ENCODE measurements around the gene CLDN6. TPM values are rescaled to one million over a fixed set of nuclear protein-coding genes. Genes with fewer than 3 reads are reported as not detected.

The CLDN6 gene
- total and polyA plus RNA-seq, 9 of the 15 experiments (the other 6 are each of a cell fraction or from before 2014, with no cell fraction given), result 0.22 to 0.75 (median 0.38) TPM; not detected in 3

GRCh38 chr16:2966043-2966807 is 51.8 kb downstream of the CLDN6 start:
- Histone ChIP-seq H3K9me1 (ENCODE audit: control insufficient read depth, insufficient read depth, low read length) (peaks cover 3% of the 10 kb centered on the region), H3K4me1 (replicated peaks in 1 of 2; ENCODE audit: control insufficient read depth in 2 of 2, insufficient read depth in 2 of 2, low read length in 2 of 2) (peaks cover 17 to 97% of the 10 kb centered on the region in 2 experiments), H3K27me3 (ENCODE audit: control insufficient read depth in 2 of 2, insufficient read depth in 2 of 2, low read length in 2 of 2) (no peaks in the 10 kb centered on the region), H3K36me3 (ENCODE audit: control insufficient read depth, insufficient read depth, low read length) (peaks cover 8% of the 10 kb centered on the region; the same call in 1 of the 3 replicates), H3K27ac (ENCODE audit: extremely low read depth, low read depth, low read length) (no peak overlapping the region), H3K9me3 (replicated peaks; ENCODE audit: control insufficient read depth, insufficient read depth, low read depth, low read length) (no peaks in the 10 kb centered on the region), H2AFZ (ENCODE audit: low read depth, low read length) (no peak overlapping the region), H3K4me3 (no peak overlapping the region), H3K4me2 (ENCODE audit: insufficient read depth, low read length) (no peak overlapping the region), H3K9ac (ENCODE audit: insufficient read depth in 1 of 2, low read depth in 2 of 2, low read length in 2 of 2) (peak overlapping the region in 1 of 2 experiments; percentile 77; a peak in 2 of 4 replicates), H3K79me2 (ENCODE audit: control insufficient read depth, insufficient read depth, low read length) (peaks cover 19% of the 10 kb centered on the region), H4K20me1 (replicated peaks; ENCODE audit: control insufficient read depth, insufficient read depth, low read length) (peaks cover 11% of the 10 kb centered on the region)
- POLR2A ChIA-PET, result interaction anchor here (1.6 kb wide), 1 partner anchor 9 kb away, joined by 8 read pairs; no protein-coding TSS in a partner anchor
- CTCF ChIA-PET (ENCODE audit: low intra/inter-chr PET ratio), result no interaction called here
- no TSS peak for BruUV-seq (replicated peaks)
- FAIRE-seq, result no peak
- WGBS (ENCODE audit: insufficient coverage, low coverage, missing lambda C conversion rate), result 93% methylated on average over 25 of the region's 39 CpGs
- no peak for ATAC-seq
- intact Hi-C loops (cut with micrococcal nuclease) (loop anchor here (10.0 kb wide), 1 partner anchor 59 kb away; the partner anchor contains the start of genes HCFC1R1, THOC6 and TNFRSF12A), in situ Hi-C loops (cut with MboI) (no loop called here)
- no peak for TF ChIP-seq SRSF9 (IDR thresholded peaks at IDR 0.05; ENCODE audit: borderline replicate concordance, low read depth, low read length)
- TF ChIP-seq FOXA3 (CRISPR knock-in tag; conservative IDR thresholded peaks at IDR 0.05 in 1 of 2, IDR thresholded peaks at IDR 0.05 in 1 of 2), result 0 out of 4 replicates have a peak, but pooled peaks of 1 of the 2 experiments have one; percentile 27
- no peak for DNase-seq (ENCODE audit: extremely low read depth in 1 of 4, low spot score in 3 of 4)

Small RNA genes within 50 kb of the gene (small RNA-seq; reads per million reads assigned to genes)
- gene LINC00514, result not detected

Other genes with a start within 250 kb of the CLDN6 start
Only the 7 nearest of the 24 such genes appear.
- 85.5 and 110 TPM in 2 replicates for gene PKMYT1, start 37.7 kb downstream of the CLDN6 start, total RNA-seq (2014; rRNA removed)
- gene PKMYT1, start 37.7 kb downstream of the CLDN6 start, total RNA-seq (2014; rRNA removed; fragmentation: Illumina TruSeq; extraction: Trizol), result 19.7 and 21.6 TPM in 2 replicates
- 37.8 and 42.5 TPM in 2 replicates for gene PKMYT1, start 37.7 kb downstream of the CLDN6 start, total RNA-seq (2015; rRNA removed; fragmentation: Illumina TruSeq; extraction: Trizol)
- gene PKMYT1, start 37.7 kb downstream of the CLDN6 start, total RNA-seq (2021), result 187 and 201 TPM in 2 replicates
- gene PKMYT1, start 37.7 kb downstream of the CLDN6 start, polyA plus RNA-seq (2011; rRNA removed), result 18.7 and 48.0 TPM in 2 replicates
- 45.6 and 100 TPM in 2 replicates for gene PKMYT1, start 37.7 kb downstream of the CLDN6 start, polyA plus RNA-seq (2014; fragmentation: Illumina TruSeq; extraction: Trizol)
- 10 to 100 TPM in 1 of 2 experiments, 1 to 10 TPM in 1; 8.7 to 12.8 TPM for gene PKMYT1, start 37.7 kb downstream of the CLDN6 start, polyA plus RNA-seq (2014; fragmentation: Nextera tagmentation; extraction: Ambion mirVana)
- 84.1 and 112 TPM in 2 replicates for gene PKMYT1, start 37.7 kb downstream of the CLDN6 start, polyA plus RNA-seq (2014; rRNA removed)
- gene CLDN9, start 5.3 kb downstream of the CLDN6 start, total RNA-seq (2014; rRNA removed), result 0.12 TPM in 1 of 2 replicates, not detected in the other
- gene CLDN9, start 5.3 kb downstream of the CLDN6 start, total RNA-seq (2014; rRNA removed; fragmentation: Illumina TruSeq; extraction: Trizol), result not detected in 2 replicates
- 0.15 and 0.22 TPM in 2 replicates for gene CLDN9, start 5.3 kb downstream of the CLDN6 start, total RNA-seq (2015; rRNA removed; fragmentation: Illumina TruSeq; extraction: Trizol)
- 0.40 and 0.44 TPM in 2 replicates for gene CLDN9, start 5.3 kb downstream of the CLDN6 start, total RNA-seq (2021)
- gene CLDN9, start 5.3 kb downstream of the CLDN6 start, polyA plus RNA-seq (2011; rRNA removed), result 0.18 and 0.27 TPM in 2 replicates
- gene CLDN9, start 5.3 kb downstream of the CLDN6 start, polyA plus RNA-seq (2014; fragmentation: Illumina TruSeq; extraction: Trizol), result 0.10 and 0.12 TPM in 2 replicates
- not detected for gene CLDN9, start 5.3 kb downstream of the CLDN6 start, polyA plus RNA-seq (2014; fragmentation: Nextera tagmentation; extraction: Ambion mirVana)
- 0.16 and 0.24 TPM in 2 replicates for gene CLDN9, start 5.3 kb downstream of the CLDN6 start, polyA plus RNA-seq (2014; rRNA removed)
- 55.9 and 61.8 TPM in 2 replicates for gene TNFRSF12A, start 2.2 kb upstream of the CLDN6 start, total RNA-seq (2014; rRNA removed)
- 15.5 and 16.0 TPM in 2 replicates for gene TNFRSF12A, start 2.2 kb upstream of the CLDN6 start, total RNA-seq (2014; rRNA removed; fragmentation: Illumina TruSeq; extraction: Trizol)
- 26.5 and 27.6 TPM in 2 replicates for gene TNFRSF12A, start 2.2 kb upstream of the CLDN6 start, total RNA-seq (2015; rRNA removed; fragmentation: Illumina TruSeq; extraction: Trizol)
- gene TNFRSF12A, start 2.2 kb upstream of the CLDN6 start, total RNA-seq (2021), result 29.3 and 32.1 TPM in 2 replicates
- 25.7 and 30.0 TPM in 2 replicates for gene TNFRSF12A, start 2.2 kb upstream of the CLDN6 start, polyA plus RNA-seq (2011; rRNA removed)
- gene TNFRSF12A, start 2.2 kb upstream of the CLDN6 start, polyA plus RNA-seq (2014; fragmentation: Illumina TruSeq; extraction: Trizol), result 19.0 and 26.3 TPM in 2 replicates
- under 1 TPM; 0.41 to 0.66 TPM for gene TNFRSF12A, start 2.2 kb upstream of the CLDN6 start, polyA plus RNA-seq (2014; fragmentation: Nextera tagmentation; extraction: Ambion mirVana)
- gene TNFRSF12A, start 2.2 kb upstream of the CLDN6 start, polyA plus RNA-seq (2014; rRNA removed), result 46.8 and 52.9 TPM in 2 replicates
- gene HCFC1R1, start 5.8 kb upstream of the CLDN6 start, total RNA-seq (2014; rRNA removed), result 19.3 and 32.1 TPM in 2 replicates
- gene HCFC1R1, start 5.8 kb upstream of the CLDN6 start, total RNA-seq (2014; rRNA removed; fragmentation: Illumina TruSeq; extraction: Trizol), result 3.9 and 5.1 TPM in 2 replicates
- 9.4 and 11.2 TPM in 2 replicates for gene HCFC1R1, start 5.8 kb upstream of the CLDN6 start, total RNA-seq (2015; rRNA removed; fragmentation: Illumina TruSeq; extraction: Trizol)
- 27.8 and 29.0 TPM in 2 replicates for gene HCFC1R1, start 5.8 kb upstream of the CLDN6 start, total RNA-seq (2021)
- gene HCFC1R1, start 5.8 kb upstream of the CLDN6 start, polyA plus RNA-seq (2011; rRNA removed), result 5.2 and 8.1 TPM in 2 replicates
- gene HCFC1R1, start 5.8 kb upstream of the CLDN6 start, polyA plus RNA-seq (2014; fragmentation: Illumina TruSeq; extraction: Trizol), result 15.6 and 31.2 TPM in 2 replicates
- gene HCFC1R1, start 5.8 kb upstream of the CLDN6 start, polyA plus RNA-seq (2014; fragmentation: Nextera tagmentation; extraction: Ambion mirVana), result 1 to 10 TPM; 2.2 to 4.1 TPM
- gene HCFC1R1, start 5.8 kb upstream of the CLDN6 start, polyA plus RNA-seq (2014; rRNA removed), result 19.2 and 24.0 TPM in 2 replicates
- gene THOC6, start 5.9 kb upstream of the CLDN6 start, total RNA-seq (2014; rRNA removed), result 51.2 and 66.7 TPM in 2 replicates
- gene THOC6, start 5.9 kb upstream of the CLDN6 start, total RNA-seq (2014; rRNA removed; fragmentation: Illumina TruSeq; extraction: Trizol), result 13.2 and 22.3 TPM in 2 replicates
- gene THOC6, start 5.9 kb upstream of the CLDN6 start, total RNA-seq (2015; rRNA removed; fragmentation: Illumina TruSeq; extraction: Trizol), result 42.7 and 46.7 TPM in 2 replicates
- gene THOC6, start 5.9 kb upstream of the CLDN6 start, total RNA-seq (2021), result 65.4 and 70.1 TPM in 2 replicates
- gene THOC6, start 5.9 kb upstream of the CLDN6 start, polyA plus RNA-seq (2011; rRNA removed), result 38.7 and 47.4 TPM in 2 replicates
- gene THOC6, start 5.9 kb upstream of the CLDN6 start, polyA plus RNA-seq (2014; fragmentation: Illumina TruSeq; extraction: Trizol), result 42.3 and 48.3 TPM in 2 replicates
- gene THOC6, start 5.9 kb upstream of the CLDN6 start, polyA plus RNA-seq (2014; fragmentation: Nextera tagmentation; extraction: Ambion mirVana), result 1 to 10 TPM; 2.5 to 5.5 TPM
- gene THOC6, start 5.9 kb upstream of the CLDN6 start, polyA plus RNA-seq (2014; rRNA removed), result 64.5 and 66.6 TPM in 2 replicates
- gene BICDL2, start 18.8 kb upstream of the CLDN6 start, total RNA-seq (2014; rRNA removed), result 0.09 and 0.12 TPM in 2 replicates
- gene BICDL2, start 18.8 kb upstream of the CLDN6 start, total RNA-seq (2014; rRNA removed; fragmentation: Illumina TruSeq; extraction: Trizol), result not detected in 2 replicates
- 0.08 TPM in 1 of 2 replicates, not detected in the other for gene BICDL2, start 18.8 kb upstream of the CLDN6 start, total RNA-seq (2015; rRNA removed; fragmentation: Illumina TruSeq; extraction: Trizol)
- gene BICDL2, start 18.8 kb upstream of the CLDN6 start, total RNA-seq (2021), result 0.09 TPM in 2 replicates
- 0.18 and 0.28 TPM in 2 replicates for gene BICDL2, start 18.8 kb upstream of the CLDN6 start, polyA plus RNA-seq (2011; rRNA removed)
- not detected in 2 replicates for gene BICDL2, start 18.8 kb upstream of the CLDN6 start, polyA plus RNA-seq (2014; fragmentation: Illumina TruSeq; extraction: Trizol)
- gene BICDL2, start 18.8 kb upstream of the CLDN6 start, polyA plus RNA-seq (2014; fragmentation: Nextera tagmentation; extraction: Ambion mirVana), result not detected
- not detected in 2 replicates for gene BICDL2, start 18.8 kb upstream of the CLDN6 start, polyA plus RNA-seq (2014; rRNA removed)
- gene MMP25, start 28.4 kb upstream of the CLDN6 start, total RNA-seq (2014; rRNA removed), result not detected in 2 replicates
- gene MMP25, start 28.4 kb upstream of the CLDN6 start, total RNA-seq (2014; rRNA removed; fragmentation: Illumina TruSeq; extraction: Trizol), result not detected in 2 replicates
- 0.04 TPM in 1 of 2 replicates, not detected in the other for gene MMP25, start 28.4 kb upstream of the CLDN6 start, total RNA-seq (2015; rRNA removed; fragmentation: Illumina TruSeq; extraction: Trizol)
- gene MMP25, start 28.4 kb upstream of the CLDN6 start, total RNA-seq (2021), result 0.09 TPM in 1 of 2 replicates, not detected in the other
- not detected in 2 replicates for gene MMP25, start 28.4 kb upstream of the CLDN6 start, polyA plus RNA-seq (2011; rRNA removed)
- 0.03 TPM in 1 of 2 replicates, not detected in the other for gene MMP25, start 28.4 kb upstream of the CLDN6 start, polyA plus RNA-seq (2014; fragmentation: Illumina TruSeq; extraction: Trizol)
- gene MMP25, start 28.4 kb upstream of the CLDN6 start, polyA plus RNA-seq (2014; fragmentation: Nextera tagmentation; extraction: Ambion mirVana), result not detected
- not detected in 2 replicates for gene MMP25, start 28.4 kb upstream of the CLDN6 start, polyA plus RNA-seq (2014; rRNA removed)

Data from K562 (cell line).